ENCODE results near the gene RAB2B.
A peak's percentile ranks its signal among the peaks of the same experiment; 100 is the strongest.

RAB2B gene

DNA sequence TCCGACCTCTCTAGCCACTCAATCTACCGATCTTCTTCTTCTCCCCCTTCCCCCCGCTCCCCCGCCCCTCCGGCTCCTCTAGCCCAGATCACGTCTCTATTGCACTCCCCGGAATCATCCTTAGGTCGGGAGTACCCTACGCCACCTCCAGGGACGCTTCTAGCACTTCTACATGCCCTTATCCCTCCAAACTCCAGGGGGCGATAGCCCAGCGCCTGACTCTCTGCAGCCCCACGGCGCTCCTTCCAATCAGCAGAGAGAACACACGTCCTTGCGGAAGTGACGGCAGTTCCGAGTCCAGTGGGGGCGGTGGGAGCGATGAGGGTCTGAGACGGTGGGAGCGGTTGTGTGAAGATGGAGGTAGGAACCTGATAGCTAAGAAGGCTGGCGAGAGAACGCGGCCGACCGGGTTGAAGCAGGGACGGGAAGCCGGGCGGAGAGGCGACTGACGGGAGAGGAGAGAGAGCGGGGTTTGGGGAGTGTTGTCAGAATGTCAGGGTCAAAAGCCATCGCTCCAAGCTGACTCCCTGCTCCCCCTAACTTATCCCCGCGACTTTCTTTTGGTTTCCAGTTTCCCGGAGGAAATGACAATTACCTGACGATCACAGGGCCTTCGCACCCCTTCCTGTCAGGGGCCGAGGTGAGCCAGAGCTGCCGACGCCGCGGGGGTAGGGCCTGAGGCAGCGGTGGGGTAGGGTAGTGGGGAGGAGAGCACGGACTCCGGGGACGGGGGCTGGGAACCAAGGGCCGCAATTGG lies at the start of gene RAB2B, which contains the start of gene TOX4:
RAB2B (minus strand) TSS at position 35 of the 757 bp plus-strand sequence. CDS start 87 bp downstream, outside the sequence.
TOX4 (plus strand) TSS at position 271 of the 757 bp plus-strand sequence; CDS start at position 355, 84 bp downstream.
- peak within 1 kb of the TSS; percentile 90 for H3K4me3 ChIP-seq (ENCODE audit: low read depth, low read length)
- TF ChIP-seq, protein P1, sequence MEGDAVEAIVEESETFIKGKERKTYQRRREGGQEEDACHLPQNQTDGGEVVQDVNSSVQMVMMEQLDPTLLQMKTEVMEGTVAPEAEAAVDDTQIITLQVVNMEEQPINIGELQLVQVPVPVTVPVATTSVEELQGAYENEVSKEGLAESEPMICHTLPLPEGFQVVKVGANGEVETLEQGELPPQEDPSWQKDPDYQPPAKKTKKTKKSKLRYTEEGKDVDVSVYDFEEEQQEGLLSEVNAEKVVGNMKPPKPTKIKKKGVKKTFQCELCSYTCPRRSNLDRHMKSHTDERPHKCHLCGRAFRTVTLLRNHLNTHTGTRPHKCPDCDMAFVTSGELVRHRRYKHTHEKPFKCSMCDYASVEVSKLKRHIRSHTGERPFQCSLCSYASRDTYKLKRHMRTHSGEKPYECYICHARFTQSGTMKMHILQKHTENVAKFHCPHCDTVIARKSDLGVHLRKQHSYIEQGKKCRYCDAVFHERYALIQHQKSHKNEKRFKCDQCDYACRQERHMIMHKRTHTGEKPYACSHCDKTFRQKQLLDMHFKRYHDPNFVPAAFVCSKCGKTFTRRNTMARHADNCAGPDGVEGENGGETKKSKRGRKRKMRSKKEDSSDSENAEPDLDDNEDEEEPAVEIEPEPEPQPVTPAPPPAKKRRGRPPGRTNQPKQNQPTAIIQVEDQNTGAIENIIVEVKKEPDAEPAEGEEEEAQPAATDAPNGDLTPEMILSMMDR (IDR thresholded peaks at IDR 0.05; ENCODE audit: low read depth, low read length): peak; percentile 98
- in situ Hi-C loops (cut with HindIII; ENCODE audit: low sequenced_read_pairs): no loop called here
- peak; percentile 99 for DNase-seq (ENCODE audit: low read depth, low spot score)

DNA sequence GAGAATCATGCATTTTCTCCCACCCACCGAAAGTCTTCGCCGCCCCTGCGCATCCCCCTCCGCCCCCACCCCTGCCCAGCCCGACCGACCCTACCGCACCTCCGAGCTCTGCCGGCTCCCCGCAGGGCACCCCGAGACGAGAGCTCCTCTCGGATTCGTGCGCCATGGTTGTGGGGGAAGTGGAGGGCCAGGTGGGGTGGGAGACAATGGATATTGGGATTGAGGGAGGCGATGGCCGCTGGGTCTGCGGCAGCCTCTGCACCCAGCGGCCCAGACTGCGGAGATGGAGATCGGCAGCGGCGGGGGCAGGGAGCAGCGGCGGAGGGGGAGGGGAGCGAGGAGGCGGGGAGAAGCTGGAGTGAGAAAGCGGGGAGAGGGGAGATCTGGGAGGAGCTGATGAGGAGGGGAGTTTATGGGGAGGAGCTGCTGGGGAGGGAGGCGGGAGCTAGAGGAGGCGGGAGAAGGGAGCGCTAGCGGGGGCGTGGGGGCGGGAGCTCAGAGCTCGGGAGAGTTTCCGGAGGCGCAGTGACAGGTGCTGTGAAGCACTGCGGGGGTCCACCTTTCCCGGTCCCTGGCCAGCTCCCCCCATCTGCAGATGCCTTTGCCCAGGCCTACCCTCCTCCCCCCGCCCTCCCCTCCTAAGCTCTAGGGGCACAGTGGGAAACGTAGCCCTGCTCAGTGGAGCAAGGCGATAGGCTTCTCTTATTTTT lies 49.4 kb upstream of the RAB2B start, which contains the start of gene SALL2:
SALL2 (minus strand) TSS at position 385 of the 710 bp plus-strand sequence; CDS start at position 166, 219 bp downstream.
- in situ Hi-C loops (cut with HindIII; ENCODE audit: low sequenced_read_pairs): no loop called here
- H3K4me3 ChIP-seq (ENCODE audit: low read depth, low read length): peak within 1 kb of the TSS; percentile 78
- DNase-seq (ENCODE audit: low read depth, low spot score): peak; percentile 68
- TF ChIP-seq, protein P1 (IDR thresholded peaks at IDR 0.05; ENCODE audit: low read depth, low read length): no peak

DNA sequence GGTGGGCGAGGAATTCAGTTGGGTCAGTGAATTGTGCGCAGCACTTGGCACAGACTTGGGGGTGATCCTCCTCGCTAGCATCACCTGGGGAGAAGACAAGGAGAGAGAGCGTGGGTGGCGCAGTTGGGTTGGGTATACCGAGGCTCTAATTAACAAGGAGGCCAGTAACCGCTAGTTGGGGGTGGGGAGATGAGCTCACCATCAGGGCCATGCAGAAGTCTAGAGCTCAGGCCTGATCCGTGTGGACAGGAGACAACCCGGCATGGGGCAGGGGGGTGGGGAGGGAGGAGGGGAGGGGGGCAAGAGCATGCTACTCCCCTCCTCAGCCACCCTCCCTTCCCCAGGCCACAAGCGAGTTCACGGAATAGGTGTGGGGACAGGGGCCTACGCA lies 48.8 kb upstream of the RAB2B start:
- no peak for DNase-seq (ENCODE audit: low read depth, low spot score)
- in situ Hi-C loops (cut with HindIII; ENCODE audit: low sequenced_read_pairs): no loop called here
- TF ChIP-seq, protein P1 (IDR thresholded peaks at IDR 0.05; ENCODE audit: low read depth, low read length): no peak
- peak overlapping the region; percentile 78 for H3K4me3 ChIP-seq (ENCODE audit: low read depth, low read length)

DNA sequence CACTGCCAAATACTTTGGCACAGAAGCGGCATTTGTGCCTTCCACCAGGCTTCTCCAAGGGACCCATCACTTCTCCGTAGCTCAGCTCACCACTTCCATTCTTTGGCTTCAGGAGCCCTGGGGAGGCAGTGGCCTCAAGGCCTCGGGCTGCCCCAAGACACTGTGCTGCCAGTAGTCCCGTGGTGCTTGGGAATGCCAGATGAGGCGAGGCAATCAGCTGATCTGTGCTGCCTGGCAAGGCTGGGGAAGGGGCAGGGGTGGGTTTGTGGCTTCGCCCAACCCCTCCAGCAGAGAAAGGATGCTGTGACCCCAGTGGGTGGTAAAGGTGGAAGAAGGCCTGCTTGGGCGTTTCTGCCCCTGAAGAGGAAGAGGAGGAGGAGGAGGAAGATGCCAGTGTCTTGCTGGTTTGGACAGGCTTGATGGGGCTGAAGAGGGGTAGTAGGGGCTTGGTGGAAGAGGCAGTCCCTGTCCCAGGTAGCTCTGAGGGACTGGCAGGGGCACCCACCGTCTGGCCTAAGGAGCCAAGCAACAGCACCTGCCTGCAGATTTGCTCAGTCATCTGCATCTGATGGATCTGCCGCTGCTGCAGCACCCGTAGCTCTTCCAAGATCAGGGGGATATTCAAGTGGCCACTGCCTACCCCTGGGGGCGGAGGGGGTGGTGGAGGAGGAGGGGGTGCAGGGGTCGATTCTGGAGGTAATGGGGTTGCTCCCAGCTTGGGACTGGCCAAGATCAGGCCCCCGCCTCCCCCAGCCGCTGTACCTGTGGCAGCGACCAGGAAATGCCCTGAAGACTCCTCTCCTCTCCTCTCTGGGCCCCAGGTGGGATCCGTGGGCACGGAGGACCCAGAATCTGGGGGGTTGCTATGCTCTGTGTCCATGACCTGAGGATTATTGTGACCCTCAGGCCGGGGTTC lies 48.1 kb upstream of the RAB2B start:
- TF ChIP-seq, protein P1 (IDR thresholded peaks at IDR 0.05; ENCODE audit: low read depth, low read length): no peak
- DNase-seq (ENCODE audit: low read depth, low spot score): no peak
- in situ Hi-C loops (cut with HindIII; ENCODE audit: low sequenced_read_pairs): no loop called here
- peak overlapping the region; percentile 78 for H3K4me3 ChIP-seq (ENCODE audit: low read depth, low read length)

DNA sequence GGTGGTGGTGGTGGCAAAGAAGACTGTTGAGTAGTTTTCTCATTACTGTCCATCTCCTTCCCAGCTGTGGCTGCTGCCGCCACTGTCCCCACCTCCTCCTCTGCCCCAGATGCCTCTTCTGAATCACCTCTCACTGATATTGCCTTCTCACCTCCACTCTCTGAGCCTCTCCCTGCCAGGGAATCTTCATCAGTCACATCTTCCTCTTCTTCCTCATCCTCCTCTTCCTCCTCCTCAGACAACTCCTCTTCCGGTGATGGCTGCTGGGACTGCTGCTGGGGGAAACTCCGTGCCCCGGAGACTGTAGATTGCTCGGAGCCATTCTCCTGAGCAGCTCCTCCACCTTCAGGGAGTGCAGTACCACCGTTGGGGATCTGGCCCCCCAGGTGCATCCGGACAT lies 46.4 kb upstream of the RAB2B start:
- no peak overlapping the region for H3K4me3 ChIP-seq (ENCODE audit: low read depth, low read length)
- TF ChIP-seq, protein P1 (IDR thresholded peaks at IDR 0.05; ENCODE audit: low read depth, low read length): no peak
- DNase-seq (ENCODE audit: low read depth, low spot score): no peak
- in situ Hi-C loops (cut with HindIII; ENCODE audit: low sequenced_read_pairs): no loop called here

DNA sequence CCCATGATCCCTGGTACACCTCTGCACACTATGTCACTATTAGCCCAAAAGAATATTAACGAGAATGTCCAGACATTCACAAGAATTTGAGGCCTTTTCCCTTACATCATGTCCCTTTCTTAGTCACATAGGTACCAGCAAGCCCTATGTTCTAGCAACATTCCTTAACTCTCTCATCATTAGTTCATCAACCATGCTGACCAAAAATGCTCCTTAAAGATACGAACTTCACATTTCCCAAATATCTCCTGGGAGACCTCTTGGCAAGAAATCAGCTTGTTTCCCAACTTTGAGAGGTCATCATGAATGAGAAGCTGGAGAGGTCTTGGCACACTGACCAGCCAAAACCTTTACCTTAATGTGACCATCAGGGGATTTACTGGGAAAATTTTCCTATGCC lies 44.7 kb upstream of the RAB2B start:
- H3K4me3 ChIP-seq (ENCODE audit: low read depth, low read length): no peak overlapping the region
- in situ Hi-C loops (cut with HindIII; ENCODE audit: low sequenced_read_pairs): no loop called here
- DNase-seq (ENCODE audit: low read depth, low spot score): no peak
- TF ChIP-seq, protein P1 (IDR thresholded peaks at IDR 0.05; ENCODE audit: low read depth, low read length): no peak
